A549 (cell line): ENCODE measurements around the gene ZCCHC9. TPM values are rescaled to one million over a fixed set of nuclear protein-coding genes. Genes with fewer than 3 reads are reported as not detected.
"Not testable (repeated sequence)": the region's sequence is repeated elsewhere in the genome, so short reads cannot be mapped to it uniquely, and the experiment has no call there.

Source experiments
- ATAC-seq, 2 experiments: fragments of 200-7000 bp in 1 of 2; fragments of >200 bp in 1 of 2; cut with Nextera tagmentation in 1 of 2; cut with Tn5 transposase in 1 of 2; 3 replicates each; pipeline versions ENCODE4 v1.8.0 to v1.9.1; 2018 to 2020; ENCODE audit warnings: mild to moderate bottlenecking in 1 of 2, moderate library complexity in 1 of 2
- CTCF ChIA-PET: fragments of 300-600 bp; sonication (Branson Sonifier 250); formaldehyde crosslinking; extraction: SDS; loops from one replicate; lab custom pipeline; 2021; ENCODE audit warnings: antibody characterized with exemption, inconsistent platforms; lab: Yijun Ruan, JAX
- POLR2A ChIA-PET: fragments of 350-600 bp; formaldehyde crosslinking; extraction: SDS; loops from one replicate; lab custom pipeline; 2021; ENCODE audit warnings: antibody characterized with exemption, inconsistent platforms; lab: Yijun Ruan, JAX
- DNase-seq, 2 experiments: peaks; one replicate each; pipeline versions ENCODE4 v3.0.0 to v3.0.0-alpha.2; 2011 to 2016; ENCODE audit warnings: low read depth in 1 of 2, low spot score in 1 of 2
- FAIRE-seq: peaks from 2 replicates; lab custom pipeline; 2011; peaks lifted over from hg19 to GRCh38; lab: Jason Lieb, UNC
- H3K27ac ChIP-seq, 2 experiments: fragments of >200 bp; sonication (Bioruptor Twin); formaldehyde crosslinking; 3 replicates each; pipeline ENCODE4 v1.5.1; 2016 to 2017
- H3K4me1 ChIP-seq: fragments of >200 bp; sonication (Bioruptor Twin); formaldehyde crosslinking; 3 replicates; pipeline ENCODE4 v1.6.1; 2016
- H3K4me2 ChIP-seq: fragments of >200 bp; sonication (Bioruptor Twin); formaldehyde crosslinking; 3 replicates; pipeline ENCODE4 v1.6.1; 2016
- H3K4me3 ChIP-seq: fragments of >200 bp; sonication (Bioruptor Twin); formaldehyde crosslinking; 3 replicates; pipeline ENCODE4 v1.5.1; 2016
- H3K9me3 ChIP-seq: fragments of >200 bp; sonication (Bioruptor Twin); formaldehyde crosslinking; 3 replicates; pipeline ENCODE4 v1.6.1; 2016
- BHLHE40 ChIP-seq: IDR thresholded peaks from 2 replicates; pipeline ENCODE4 v1.6.1; 2012; ENCODE audit warnings: low read depth, low read length, inconsistent platforms
- CBX2 ChIP-seq: fragments of 200-600 bp; sonication (generic); IDR thresholded peaks from 2 replicates; pipeline ENCODE4 v1.6.1; 2016; ENCODE audit warnings: low read depth, mild to moderate bottlenecking, borderline replicate concordance
- CBX8 ChIP-seq: fragments of 200-600 bp; sonication (generic); IDR thresholded peaks from 2 replicates; pipeline ENCODE4 v1.6.1; 2016
- ELK1 ChIP-seq: fragments of 150-350 bp; IDR thresholded peaks from 2 replicates; pipeline ENCODE4 v1.6.1; 2014; ENCODE audit warnings: low read depth, mild to moderate bottlenecking, low read length
- EP300 ChIP-seq, 2 experiments: fragments of >200 bp; sonication (Bioruptor Twin); formaldehyde crosslinking; IDR thresholded peaks; 2 replicates in 1 of 2; 3 replicates in 1 of 2; pipeline ENCODE4 v1.6.1; 2016 to 2017
- FOSL2 ChIP-seq, 2 experiments: fragments of 450-650 bp in 1 of 2; fragments of >200 bp in 1 of 2; sonication (Bioruptor Twin) in 1 of 2; formaldehyde crosslinking; IDR thresholded peaks; 2 replicates each; pipeline versions ENCODE4 v1.5.0 to v1.6.1; 2016 to 2020; ENCODE audit warnings: mild to moderate bottlenecking in 1 of 2, moderate library complexity in 1 of 2
- HMGXB4 ChIP-seq: fragments of 250-450 bp; sonication (Bioruptor Pico); IDR thresholded peaks from 2 replicates; pipeline ENCODE4 v1.5.0; 2021; ENCODE audit warnings: mild to moderate bottlenecking, moderate library complexity, borderline replicate concordance
- JUNB ChIP-seq: fragments of >200 bp; sonication (Bioruptor Twin); formaldehyde crosslinking; IDR thresholded peaks from 2 replicates; pipeline ENCODE4 v1.6.1; 2016
- NPAS2 ChIP-seq: fragments of 250-450 bp; sonication (Bioruptor Pico); IDR thresholded peaks from 2 replicates; pipeline ENCODE4 v1.8.0; 2022; ENCODE audit warnings: mild to moderate bottlenecking, moderate library complexity, borderline replicate concordance
- PBX3 ChIP-seq: IDR thresholded peaks from 2 replicates; pipeline ENCODE4 v1.6.1; 2012
- PHF8 ChIP-seq: fragments of 200-600 bp; sonication (generic); IDR thresholded peaks from 2 replicates; pipeline ENCODE4 v1.6.1; 2016; ENCODE audit warnings: low read depth, mild to moderate bottlenecking, antibody characterized with exemption, moderate library complexity, borderline replicate concordance
- POLR2AphosphoS2 ChIP-seq: conservative IDR thresholded peaks from 2 replicates; pipeline ENCODE4 v1.6.1; 2012; ENCODE audit warnings: low read length, improper control_type of control experiment, inconsistent platforms
- REST ChIP-seq: fragments of 200-600 bp; sonication (generic); IDR thresholded peaks from 2 replicates; pipeline ENCODE4 v1.6.1; 2016; ENCODE audit warnings: antibody characterized with exemption, mild to moderate bottlenecking, moderate library complexity
- RNF2 ChIP-seq: fragments of 200-600 bp; sonication (generic); IDR thresholded peaks from 2 replicates; pipeline ENCODE4 v1.6.1; 2016; ENCODE audit warnings: low read depth, mild to moderate bottlenecking, antibody characterized with exemption, moderate library complexity, borderline replicate concordance
- SMC3 ChIP-seq: fragments of >200 bp; sonication (Bioruptor Twin); formaldehyde crosslinking; IDR thresholded peaks from 3 replicates; pipeline ENCODE4 v1.6.1; 2018; ENCODE audit warnings: inconsistent platforms
- ZSCAN20 ChIP-seq: fragments of 250-450 bp; sonication (Bioruptor Pico); IDR thresholded peaks from 2 replicates; pipeline ENCODE4 v1.8.0; 2022; ENCODE audit warnings: mild to moderate bottlenecking, moderate library complexity
- WGBS: methylation state at CpG from one replicate; pipeline ENCODE4 v1.1.6; 2017; ENCODE audit errors: missing lambda C conversion rate; 5-methylcytosine and 5-hydroxymethylcytosine counted together
- polyA plus RNA-seq, 4 experiments: library from polyadenylated mRNA; depleted of rRNA in 3 of 4; stranded (reverse); fragments of >200 nt; fragmentation: RNase III in 1 of 4; extraction: RNeasy Plus Mini Kit Qiagen cat#74134 plus additional on column Dnase treatment in 1 of 4; gene quantifications; 2 replicates in 3 of 4; 3 replicates in 1 of 4; pipeline ENCODE4 v1.2.3, GENCODE V29; 2011 to 2017

ZCCHC9 gene
- polyA plus RNA-seq, 2 of the 4 experiments (the other 2 are of a cell fraction), result 24.2 to 44.4 TPM

- no peak for TF ChIP-seq ELK1
- TF ChIP-seq REST, result no peak
Measured at GRCh38 chr5:81288021-81288433, 13.4 kb upstream of the ZCCHC9 start (continued).

GRCh38 chr5:81290146-81290545 lies 11.2 kb upstream of the ZCCHC9 start:
- CTCF ChIA-PET, result interaction anchor here (0.9 kb wide), 1 partner anchor 9 kb away, joined by 3 read pairs; no protein-coding TSS in a partner anchor
- no peak for ATAC-seq
- FAIRE-seq, result no peak

GRCh38 chr5:81292130-81292529 lies 9.3 kb upstream of the ZCCHC9 start:
- ChIA-PET CTCF (interaction anchor here (1.3 to 1.8 kb wide), 3 partner anchors 8 to 933 kb away, joined by 3 read pairs; partner anchors contain the start of gene ZCCHC9), POLR2A (interaction anchor here (0.6 kb wide), 1 partner anchor 10 kb away, joined by 3 read pairs; the partner anchor contains the start of gene ZCCHC9)
- Histone ChIP-seq H3K9me3 (peaks cover 12% of the 10 kb centered on the region; the same call in 2 of the 3 replicates), H3K27ac (no peak overlapping the region), H3K4me2 (no peak overlapping the region), H3K4me1 (no peaks in the 10 kb centered on the region), H3K4me3 (no peak overlapping the region)
- DNase-seq (no peak), ATAC-seq (no peak), FAIRE-seq (no peak)
- no peak for TF ChIP-seq EP300 (IDR thresholded peaks at IDR 0.05)
- no peak for TF ChIP-seq BHLHE40
- no peak for TF ChIP-seq PBX3
- no peak for TF ChIP-seq POLR2AphosphoS2
- no peak for TF ChIP-seq RNF2
- TF ChIP-seq NPAS2, result no peak
- TF ChIP-seq PHF8, result no peak
- no peak for TF ChIP-seq ZSCAN20 (CRISPR knock-in tag)
- no peak for TF ChIP-seq SMC3
- TF ChIP-seq FOSL2 (IDR thresholded peaks at IDR 0.05), result no peak
- TF ChIP-seq FOSL2 (CRISPR knock-in tag; IDR thresholded peaks at IDR 0.05), result no peak
- no peak for TF ChIP-seq HMGXB4 (CRISPR knock-in tag)
- no peak for TF ChIP-seq CBX8
- 88% methylated on average over 2 of the region's 2 CpGs for WGBS

More at GRCh38 chr5:81290146-81290545, 11.2 kb upstream of the ZCCHC9 start:
- POLR2A ChIA-PET, result no interaction called here
- 64% methylated on average over 1 of the region's 1 CpG for WGBS
- no peak overlapping the region for H3K4me3 ChIP-seq
- H3K4me1 ChIP-seq, result no peaks in the 10 kb centered on the region
- no peak overlapping the region for H3K4me2 ChIP-seq
- H3K9me3 ChIP-seq, result peaks cover 12% of the 10 kb centered on the region; the same call in 2 of the 3 replicates
- TF ChIP-seq JUNB (no peak), CBX2 (no peak)
- H3K27ac ChIP-seq, result no peak overlapping the region
- DNase-seq, result no peak

- FAIRE-seq, POLR2A ChIA-PET, ATAC-seq, H3K4me2 ChIP-seq, CTCF ChIA-PET, DNase-seq, H3K4me3 ChIP-seq, H3K4me1 ChIP-seq, H3K27ac ChIP-seq: not testable (repeated sequence)
- 75% methylated on average over 5 of the region's 5 CpGs for WGBS
- H3K9me3 ChIP-seq, result peaks cover 12% of the 10 kb centered on the region; the same call in 2 of the 3 replicates
Measured at GRCh38 chr5:81294021-81294420, 7.4 kb upstream of the ZCCHC9 start.
